HL-60 (cell line): ENCODE results near the gene SPDYC.

Source experiments
- CTCF ChIP-seq: IDR thresholded peaks from one replicate; pipeline ENCODE4 v1.5.1; 2011; ENCODE audit warnings: low read length, control low read depth, inconsistent platforms; ENCODE audit not compliant: insufficient read depth
- REST ChIP-seq: IDR thresholded peaks from 2 replicates; pipeline ENCODE4 v1.6.1; 2012; ENCODE audit warnings: low read depth; ENCODE audit not compliant: insufficient replicate concordance

- no peak for TF ChIP-seq CTCF
- TF ChIP-seq REST, result no peak
Observed at GRCh38 chr11:65217441-65218423, 47.7 kb downstream of the SPDYC start.
